ENCODE results near the gene PARP9. TPM values are rescaled to one million over a fixed set of nuclear protein-coding genes. Genes with fewer than 3 reads are reported as not detected.
A peak's percentile ranks its signal among the peaks of the same experiment; 100 is the strongest.
"Not testable (repeated sequence)": the region's sequence is repeated elsewhere in the genome, so short reads cannot be mapped to it uniquely, and the experiment has no call there.

The PARP9 gene
- total RNA-seq, 2 donors from 2014 or later = 20.2 to 28.0 TPM

- Histone ChIP-seq H3K36me3 (peaks cover 5% of the 10 kb centered on the region), H3K9me3 (no peaks in the 10 kb centered on the region), H3K4me3 (no peak overlapping the region), H3K4me1 (no peaks in the 10 kb centered on the region), H3K9ac (ENCODE audit: low read depth in 2 of 2, low read length in 2 of 2) (no peak overlapping the region), H3K27ac (no peak overlapping the region), H3K27me3 (no peaks in the 10 kb centered on the region)
- DNase-seq = no peak
- intact Hi-C loops (cut with DNase I) = no loop called here
- no peak for TF ChIP-seq CTCF (IDR thresholded peaks at IDR 0.05)
These were observed 12.3 kb upstream of the PARP9 start for GRCh38 chr3:122576174-122576940.

GRCh38 chr3:122572940-122573412 lies 8.9 kb upstream of the PARP9 start:
- H3K9me3 ChIP-seq = no peaks in the 10 kb centered on the region
- TF ChIP-seq CTCF (IDR thresholded peaks at IDR 0.05) = no peak
- peaks cover 17% of the 10 kb centered on the region for H3K36me3 ChIP-seq
- no peak overlapping the region for H3K4me3 ChIP-seq
- H3K9ac ChIP-seq (ENCODE audit: low read depth in 2 of 2, low read length in 2 of 2) = no peak overlapping the region
- H3K27ac ChIP-seq = no peak overlapping the region
- no peaks in the 10 kb centered on the region for H3K27me3 ChIP-seq
- no peaks in the 10 kb centered on the region for H3K4me1 ChIP-seq
- DNase-seq = no peak
- intact Hi-C loops (cut with DNase I) = no loop called here

GRCh38 chr3:122568755-122569154 lies 4.7 kb upstream of the PARP9 start:
- Histone ChIP-seq H3K4me3 (no peak overlapping the region), H3K9me3 (no peaks in the 10 kb centered on the region), H3K36me3 (peaks cover 17% of the 10 kb centered on the region), H3K9ac (ENCODE audit: low read depth in 2 of 2, low read length in 2 of 2) (no peak overlapping the region), H3K27me3 (no peaks in the 10 kb centered on the region), H3K4me1 (no peaks in the 10 kb centered on the region), H3K27ac (no peak overlapping the region)
- intact Hi-C loops (cut with DNase I) = no loop called here
- no peak for TF ChIP-seq CTCF (IDR thresholded peaks at IDR 0.05)
- no peak for DNase-seq

- H3K27ac ChIP-seq; H3K9ac ChIP-seq (ENCODE audit: low read depth in 2 of 2, low read length in 2 of 2); DNase-seq; H3K27me3 ChIP-seq; intact Hi-C loops (cut with DNase I); H3K9me3 ChIP-seq; H3K4me3 ChIP-seq; H3K4me1 ChIP-seq: not testable (repeated sequence)
- H3K36me3 ChIP-seq = peaks cover 17% of the 10 kb centered on the region
These were observed 4.0 kb upstream of the PARP9 start for GRCh38 chr3:122568131-122568530.

- DNase-seq = peak; percentile 29
- H3K9me3 ChIP-seq = no peaks in the 10 kb centered on the region
- intact Hi-C loops (cut with DNase I) = no loop called here
- H3K36me3 ChIP-seq = peaks cover 7% of the 10 kb centered on the region
- H3K4me1 ChIP-seq = no peaks in the 10 kb centered on the region
- H3K27ac ChIP-seq = peak overlapping the region; percentile 94
- peak overlapping the region; percentile 66 for H3K4me3 ChIP-seq
- H3K27me3 ChIP-seq = no peaks in the 10 kb centered on the region
- H3K9ac ChIP-seq (ENCODE audit: low read depth in 2 of 2, low read length in 2 of 2) = peak overlapping the region; percentile 76 to 94
- TF ChIP-seq CTCF (IDR thresholded peaks at IDR 0.05) = no peak
These were observed 429 bp downstream of the PARP9 start for GRCh38 chr3:122563717-122564025.

- Histone ChIP-seq H3K27me3 (no peaks in the 10 kb centered on the region), H3K9ac (ENCODE audit: low read depth in 2 of 2, low read length in 2 of 2) (peak overlapping the region; percentile 76 to 94), H3K36me3 (peaks cover 10% of the 10 kb centered on the region), H3K27ac (peak overlapping the region; percentile 94), H3K9me3 (no peaks in the 10 kb centered on the region), H3K4me3 (peak overlapping the region; percentile 66), H3K4me1 (no peaks in the 10 kb centered on the region)
- intact Hi-C loops (cut with DNase I) = no loop called here
- DNase-seq = no peak
- no peak for TF ChIP-seq CTCF (IDR thresholded peaks at IDR 0.05)
These were observed 980 bp downstream of the PARP9 start for GRCh38 chr3:122562923-122563716.

All from colonic mucosa (tissue), 4 donors.